Measurements from ENCODE around the gene BCO2. TPM values are rescaled to one million over a fixed set of nuclear protein-coding genes. Genes with fewer than 3 reads are reported as not detected.

Gene BCO2
- polyA plus RNA-seq, 1 experiment, result 0.56 TPM

DNA sequence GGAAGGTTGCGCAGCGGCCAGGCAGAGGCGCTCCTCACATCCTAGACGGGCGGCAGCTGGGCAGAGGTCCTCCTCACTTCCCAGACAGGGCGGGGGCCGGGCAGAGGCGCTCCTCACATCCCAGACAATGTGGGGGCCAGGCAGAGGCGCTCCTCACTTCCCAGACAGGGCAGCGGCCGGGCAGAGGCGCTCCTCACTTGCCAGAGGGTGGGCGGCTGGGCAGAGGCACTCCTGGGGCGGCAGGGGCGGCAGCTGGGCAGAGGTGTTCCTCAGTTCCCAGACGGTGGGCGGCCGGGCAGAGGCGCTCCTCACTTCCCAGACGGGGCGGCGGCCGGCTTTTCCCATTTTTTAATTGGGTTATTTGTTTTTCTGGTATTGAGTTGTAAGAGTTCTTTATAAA is 30.8 kb downstream of the BCO2 start:
- CTCF ChIA-PET, result interaction anchor here (1.0 to 1.3 kb wide), 3 partner anchors 16 to 92 kb away, joined by 3 to 4 read pairs (median 3); no protein-coding TSS in a partner anchor

GRCh38 chr11:112210890-112211289 is 35.6 kb downstream of the BCO2 start:
- H3K4me3 ChIP-seq (ENCODE audit: low read depth, low read length), result no peak overlapping the region
- TF ChIP-seq, protein P1, sequence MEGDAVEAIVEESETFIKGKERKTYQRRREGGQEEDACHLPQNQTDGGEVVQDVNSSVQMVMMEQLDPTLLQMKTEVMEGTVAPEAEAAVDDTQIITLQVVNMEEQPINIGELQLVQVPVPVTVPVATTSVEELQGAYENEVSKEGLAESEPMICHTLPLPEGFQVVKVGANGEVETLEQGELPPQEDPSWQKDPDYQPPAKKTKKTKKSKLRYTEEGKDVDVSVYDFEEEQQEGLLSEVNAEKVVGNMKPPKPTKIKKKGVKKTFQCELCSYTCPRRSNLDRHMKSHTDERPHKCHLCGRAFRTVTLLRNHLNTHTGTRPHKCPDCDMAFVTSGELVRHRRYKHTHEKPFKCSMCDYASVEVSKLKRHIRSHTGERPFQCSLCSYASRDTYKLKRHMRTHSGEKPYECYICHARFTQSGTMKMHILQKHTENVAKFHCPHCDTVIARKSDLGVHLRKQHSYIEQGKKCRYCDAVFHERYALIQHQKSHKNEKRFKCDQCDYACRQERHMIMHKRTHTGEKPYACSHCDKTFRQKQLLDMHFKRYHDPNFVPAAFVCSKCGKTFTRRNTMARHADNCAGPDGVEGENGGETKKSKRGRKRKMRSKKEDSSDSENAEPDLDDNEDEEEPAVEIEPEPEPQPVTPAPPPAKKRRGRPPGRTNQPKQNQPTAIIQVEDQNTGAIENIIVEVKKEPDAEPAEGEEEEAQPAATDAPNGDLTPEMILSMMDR (IDR thresholded peaks at IDR 0.05; ENCODE audit: insufficient read depth, low read depth, low read length), result no peak
- no peak for DNase-seq (ENCODE audit: low read depth)
- H3K36me3 ChIP-seq (ENCODE audit: control insufficient read depth, insufficient read depth, low read length), result no peaks in the 10 kb centered on the region
- ChIA-PET CTCF (no interaction called here), POLR2A (no interaction called here)
- H3K27me3 ChIP-seq (ENCODE audit: control insufficient read depth, insufficient read depth, low read length), result no peaks in the 10 kb centered on the region

More for the DNA sequence above, 30.8 kb downstream of the BCO2 start:
- H3K36me3 ChIP-seq (ENCODE audit: control insufficient read depth, insufficient read depth, low read length), result no peaks in the 10 kb centered on the region
- H3K27me3 ChIP-seq (ENCODE audit: control insufficient read depth, insufficient read depth, low read length), result no peaks in the 10 kb centered on the region
- DNase-seq (ENCODE audit: low read depth), result no peak
- TF ChIP-seq, protein P1 (IDR thresholded peaks at IDR 0.05; ENCODE audit: insufficient read depth, low read depth, low read length), result no peak
- no peak overlapping the region for H3K4me3 ChIP-seq (ENCODE audit: low read depth, low read length)
- POLR2A ChIA-PET, result interaction anchor here (0.5 kb wide), 1 partner anchor 10 kb away, joined by 4 read pairs; no protein-coding TSS in a partner anchor

DNA sequence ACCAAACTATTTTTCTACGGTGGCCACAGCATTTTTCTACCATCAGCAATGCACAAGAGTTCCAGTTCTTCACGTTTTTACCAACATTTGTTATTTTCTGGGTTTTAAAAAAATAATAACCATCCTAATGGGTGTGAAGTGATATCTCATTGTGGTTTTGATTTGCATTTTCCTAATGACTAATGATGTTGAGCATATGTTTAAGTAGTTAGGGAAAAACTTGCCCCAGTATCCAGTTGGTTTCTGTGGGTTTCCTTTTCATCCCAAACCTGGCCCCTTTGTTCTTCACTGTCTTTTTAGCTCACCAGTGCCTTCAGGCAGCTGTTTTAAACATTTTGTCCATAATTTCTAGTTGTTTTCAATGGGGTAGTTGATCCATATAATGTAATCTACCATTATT is 36.2 kb downstream of the BCO2 start:
- no peaks in the 10 kb centered on the region for H3K27me3 ChIP-seq (ENCODE audit: control insufficient read depth, insufficient read depth, low read length)
- POLR2A ChIA-PET, result interaction anchor here (0.6 kb wide), 1 partner anchor 66 kb away, joined by 13 read pairs; no protein-coding TSS in a partner anchor
- no peak for DNase-seq (ENCODE audit: low read depth)
- TF ChIP-seq, protein P1 (IDR thresholded peaks at IDR 0.05; ENCODE audit: insufficient read depth, low read depth, low read length), result no peak
- CTCF ChIA-PET, result interaction anchor here (1.2 to 20.9 kb wide), 2 partner anchors 11 to 69 kb away, joined by 3 to 560 read pairs; no protein-coding TSS in a partner anchor
- H3K36me3 ChIP-seq (ENCODE audit: control insufficient read depth, insufficient read depth, low read length), result no peaks in the 10 kb centered on the region
- H3K4me3 ChIP-seq (ENCODE audit: low read depth, low read length), result no peak overlapping the region

DNA sequence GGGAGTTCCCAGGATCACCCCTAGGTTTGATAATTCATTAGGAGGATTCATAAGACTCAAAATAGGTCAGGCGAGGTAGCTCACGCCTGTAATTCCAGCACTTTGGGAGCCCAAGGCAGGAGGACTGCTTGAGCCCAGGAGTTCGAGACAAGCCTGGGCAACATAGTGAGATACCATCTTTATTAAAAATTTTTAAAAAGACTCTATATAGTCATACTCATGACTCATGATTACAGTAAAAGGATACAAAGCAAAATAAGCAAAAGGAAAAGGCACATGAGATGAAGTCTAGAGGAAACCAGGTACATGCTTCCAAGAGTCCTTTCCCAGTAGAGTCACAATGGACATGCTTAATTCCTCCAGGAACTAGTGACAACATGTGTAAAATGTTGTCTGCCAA is 37.0 kb downstream of the BCO2 start:
- TF ChIP-seq, protein P1 (IDR thresholded peaks at IDR 0.05; ENCODE audit: insufficient read depth, low read depth, low read length), result no peak
- DNase-seq (ENCODE audit: low read depth), result no peak
- Histone ChIP-seq H3K27me3 (ENCODE audit: control insufficient read depth, insufficient read depth, low read length) (no peaks in the 10 kb centered on the region), H3K4me3 (ENCODE audit: low read depth, low read length) (no peak overlapping the region), H3K36me3 (ENCODE audit: control insufficient read depth, insufficient read depth, low read length) (no peaks in the 10 kb centered on the region)
- POLR2A ChIA-PET, result no interaction called here
- CTCF ChIA-PET, result interaction anchor here (1.2 to 20.9 kb wide), 2 partner anchors 11 to 68 kb away, joined by 3 to 560 read pairs; no protein-coding TSS in a partner anchor

- no peak for DNase-seq (ENCODE audit: low read depth)
- ChIA-PET POLR2A (no interaction called here), CTCF (interaction anchor here (1.2 to 20.9 kb wide), 2 partner anchors 10 to 67 kb away, joined by 3 to 560 read pairs; no protein-coding TSS in a partner anchor)
- TF ChIP-seq, protein P1 (IDR thresholded peaks at IDR 0.05; ENCODE audit: insufficient read depth, low read depth, low read length), result no peak
- H3K36me3 ChIP-seq (ENCODE audit: control insufficient read depth, insufficient read depth, low read length), result no peaks in the 10 kb centered on the region
- H3K4me3 ChIP-seq (ENCODE audit: low read depth, low read length), result no peak overlapping the region
- no peaks in the 10 kb centered on the region for H3K27me3 ChIP-seq (ENCODE audit: control insufficient read depth, insufficient read depth, low read length)
Observed at GRCh38 chr11:112212710-112213109, 37.4 kb downstream of the BCO2 start.
